ENCODE measurements around the gene CCDC187.

Gene CCDC187

DNA sequence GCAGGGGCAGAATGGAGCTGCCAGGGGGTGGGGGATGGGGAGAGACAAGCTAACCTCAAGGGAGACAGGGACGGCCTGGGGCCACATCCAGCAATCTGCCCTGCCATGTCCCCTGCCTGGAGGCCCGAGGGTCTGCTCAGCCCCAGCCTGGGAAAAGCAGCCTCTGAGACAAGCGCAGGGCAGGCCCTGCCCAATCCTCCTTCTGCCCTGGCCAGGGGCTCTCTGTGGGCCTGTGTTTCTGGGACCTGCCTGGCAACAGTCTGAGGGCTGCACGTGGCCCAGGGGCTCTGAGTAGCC lies 44.4 kb downstream of the CCDC187 start:
- H3K27ac ChIP-seq: no peak overlapping the region
- TF ChIP-seq CTCF (conservative IDR thresholded peaks at IDR 0.05) (no peak), ZFX (IDR thresholded peaks at IDR 0.05) (no peak)

DNA sequence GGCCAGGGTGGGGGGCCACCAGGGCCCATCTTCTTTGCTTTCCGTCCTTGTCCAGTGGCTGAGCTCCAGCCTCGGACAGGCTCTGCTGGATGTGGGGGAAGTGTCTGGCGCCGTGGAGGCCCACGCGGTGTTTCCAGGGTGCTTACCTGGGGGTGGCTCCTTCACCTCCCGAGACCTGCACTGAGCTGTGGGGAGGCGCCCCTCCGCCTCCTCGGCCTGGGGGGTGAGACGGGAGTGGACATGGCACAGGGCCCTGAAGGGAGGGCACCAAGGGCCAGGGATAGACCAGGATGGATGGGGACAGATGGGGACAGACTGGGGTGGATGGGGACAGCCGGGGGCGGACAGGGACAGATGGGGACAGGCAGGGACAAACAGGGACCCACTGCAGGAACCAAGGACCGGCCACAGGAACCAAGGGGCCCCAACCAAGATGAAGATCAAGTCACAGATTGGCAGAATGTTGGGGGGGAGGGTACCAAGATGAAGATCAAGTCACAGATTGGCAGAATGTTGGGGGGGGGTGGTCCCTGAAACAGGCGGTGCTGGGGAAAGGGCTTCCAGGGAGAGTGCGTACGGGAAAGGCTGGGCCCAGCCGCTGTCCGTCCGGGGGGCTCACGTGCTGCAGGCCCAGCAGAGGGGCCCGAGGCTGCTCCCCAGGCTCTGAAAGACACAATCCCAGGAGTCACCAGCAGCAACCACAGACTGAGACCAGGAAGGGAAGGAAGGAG lies 44.9 kb downstream of the CCDC187 start:
- H3K27ac ChIP-seq: no peak overlapping the region
- TF ChIP-seq ZFX (IDR thresholded peaks at IDR 0.05) (no peak), CTCF (conservative IDR thresholded peaks at IDR 0.05) (no peak)

GRCh38 chr9:136258299-136258625 lies 45.6 kb downstream of the CCDC187 start:
- H3K27ac ChIP-seq: no peak overlapping the region
- no peak for TF ChIP-seq CTCF (conservative IDR thresholded peaks at IDR 0.05)
- no peak for TF ChIP-seq ZFX (IDR thresholded peaks at IDR 0.05)

DNA sequence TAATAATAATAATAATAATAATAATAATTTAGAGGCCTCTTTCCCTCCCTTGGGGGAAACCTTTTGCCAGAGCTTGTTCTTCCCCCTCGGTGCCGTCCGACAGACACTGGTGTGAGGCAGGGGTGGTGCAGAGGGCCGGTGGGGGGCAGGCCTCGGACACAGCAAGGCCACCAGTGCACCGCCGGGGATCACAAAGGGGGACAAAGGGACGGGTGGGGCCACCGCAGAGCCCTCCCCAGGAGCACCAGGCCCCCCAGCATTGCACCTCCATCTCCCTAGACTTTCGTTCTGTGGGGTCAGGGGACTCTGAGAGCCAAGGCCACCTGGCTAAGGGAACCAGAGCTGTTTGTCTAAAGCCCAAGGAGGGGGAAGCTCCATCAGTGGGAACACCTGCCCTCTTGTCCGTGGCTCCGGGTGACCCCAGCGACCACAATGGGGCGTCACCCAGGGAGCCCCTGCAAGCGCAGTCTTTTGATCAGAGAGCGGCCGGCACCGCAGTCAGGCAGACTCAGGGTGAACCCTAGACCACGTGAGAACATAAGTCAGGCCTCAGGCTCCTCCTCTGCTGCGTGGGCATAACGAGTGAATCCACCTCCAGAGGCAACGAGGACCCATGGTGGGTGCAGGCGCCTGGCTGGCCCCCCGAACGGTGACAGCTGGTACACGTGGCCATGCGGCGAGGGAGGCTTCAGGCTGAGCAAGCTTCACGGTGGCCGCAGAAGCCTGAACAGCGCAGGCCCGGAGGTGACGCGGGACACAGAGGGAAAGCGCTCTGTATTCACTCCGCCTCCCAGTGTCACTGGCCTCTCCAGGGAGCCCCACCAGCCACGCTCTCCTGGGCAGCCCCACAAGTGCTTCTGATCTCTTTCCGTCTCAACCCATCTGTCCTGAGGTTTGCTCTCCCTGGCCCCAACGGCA lies 46.3 kb downstream of the CCDC187 start:
- no peak overlapping the region for H3K27ac ChIP-seq
- TF ChIP-seq CTCF (conservative IDR thresholded peaks at IDR 0.05) (no peak), ZFX (IDR thresholded peaks at IDR 0.05) (no peak)

- no peak overlapping the region for H3K27ac ChIP-seq
- no peak for TF ChIP-seq ZFX (IDR thresholded peaks at IDR 0.05)
- TF ChIP-seq CTCF (conservative IDR thresholded peaks at IDR 0.05): no peak
Observed at GRCh38 chr9:136255896-136256890, 47.7 kb downstream of the CCDC187 start.

DNA sequence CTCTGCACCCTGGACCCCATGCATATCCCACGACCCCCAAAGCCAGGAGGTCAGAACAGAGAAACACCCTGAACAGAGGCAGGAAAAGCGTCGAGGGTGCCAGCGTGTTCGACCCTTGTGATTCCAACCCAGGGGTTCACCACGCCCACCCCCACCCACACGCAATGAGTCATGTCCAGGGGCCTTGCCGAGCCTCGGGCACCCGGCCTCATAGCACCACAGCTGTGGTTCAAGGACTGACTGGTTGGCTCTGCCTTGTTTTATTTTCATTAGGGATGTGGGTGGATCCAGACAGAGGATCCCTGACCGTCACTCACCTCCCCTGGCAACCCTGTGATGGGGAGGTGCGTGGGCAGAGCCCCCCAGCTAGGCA lies 48.7 kb downstream of the CCDC187 start:
- TF ChIP-seq CTCF (conservative IDR thresholded peaks at IDR 0.05): no peak
- no peak for TF ChIP-seq ZFX (IDR thresholded peaks at IDR 0.05)
- H3K27ac ChIP-seq: no peak overlapping the region
